GM12891 (cell line): ENCODE results near the gene TEDC2.

Experiments used
- PAX5 ChIP-seq: IDR thresholded peaks from 2 replicates; pipeline ENCODE4 v1.6.1; 2011; ENCODE audit warnings: low read length, moderate library complexity, mild to moderate bottlenecking; ENCODE audit not compliant: insufficient read depth, severe bottlenecking
- POLR2A ChIP-seq: IDR thresholded peaks from 2 replicates; pipeline ENCODE4 v1.6.1; 2011; ENCODE audit warnings: low read depth, low read length, control low read depth
- POLR2AphosphoS5 ChIP-seq: IDR thresholded peaks from 2 replicates; pipeline ENCODE4 v1.6.1; 2011; ENCODE audit warnings: low read depth, low read length, control low read depth
- POU2F2 ChIP-seq: IDR thresholded peaks from 2 replicates; pipeline ENCODE4 v1.6.1; 2011; ENCODE audit warnings: low read depth, mild to moderate bottlenecking, control low read depth, low read length, moderate library complexity
- SPI1 ChIP-seq: IDR thresholded peaks from 2 replicates; pipeline ENCODE4 v1.6.1; 2011; ENCODE audit warnings: low read depth, low read length, control low read depth
- TAF1 ChIP-seq: IDR thresholded peaks from 2 replicates; pipeline ENCODE4 v1.6.1; 2011; ENCODE audit warnings: low read depth, low read length, control low read depth

GRCh38 chr16:2458887-2459646 lies 842 bp upstream of the TEDC2 start:
- no peak for TF ChIP-seq TAF1
- no peak for TF ChIP-seq POLR2A
- TF ChIP-seq POLR2AphosphoS5, result no peak
- TF ChIP-seq POU2F2, result no peak
- TF ChIP-seq SPI1, result no peak
- no peak for TF ChIP-seq PAX5
